Trophoblast cell (in vitro differentiated cells and primary cell): ENCODE data around the gene SERPINB5.

ENCODE experiments used
- DNase-seq, 2 donors: peaks; one replicate each; pipeline ENCODE4 v3.0.0-alpha.2; 2016
- H2AFZ ChIP-seq: 2 replicates; pipeline ENCODE4 v1.6.1; 2013; ENCODE audit warnings: low read length, moderate library complexity, mild to moderate bottlenecking; ENCODE audit not compliant: insufficient read depth, poor library complexity
- H2AK5ac ChIP-seq: 2 replicates; pipeline ENCODE4 v1.6.1; 2013; ENCODE audit warnings: mild to moderate bottlenecking, low read length
- H2BK120ac ChIP-seq: 2 replicates; pipeline ENCODE4 v1.6.1; 2013; ENCODE audit warnings: low read length, mild to moderate bottlenecking, moderate library complexity; ENCODE audit not compliant: insufficient read depth, poor library complexity
- H2BK12ac ChIP-seq: 2 replicates; pipeline ENCODE4 v1.6.1; 2013; ENCODE audit warnings: mild to moderate bottlenecking, low read length, moderate library complexity
- H2BK5ac ChIP-seq: 2 replicates; pipeline ENCODE4 v1.6.1; 2013; ENCODE audit warnings: low read length, low read depth, moderate library complexity, mild to moderate bottlenecking; ENCODE audit not compliant: poor library complexity
- H3K14ac ChIP-seq: 2 replicates; pipeline ENCODE4 v1.6.1; 2013; ENCODE audit warnings: mild to moderate bottlenecking, low read length
- H3K18ac ChIP-seq: 2 replicates; pipeline ENCODE4 v1.6.1; 2013; ENCODE audit warnings: mild to moderate bottlenecking, low read length
- H3K23ac ChIP-seq: 2 replicates; pipeline ENCODE4 v1.6.1; 2013; ENCODE audit warnings: low read length
- H3K27ac ChIP-seq: 2 replicates; pipeline ENCODE4 v1.5.1; 2013; ENCODE audit warnings: low read depth, mild to moderate bottlenecking, inconsistent platforms, low read length, moderate library complexity
- H3K27me3 ChIP-seq: 2 replicates; pipeline ENCODE4 v1.6.1; 2013; ENCODE audit warnings: inconsistent platforms, mild to moderate bottlenecking, low read length, moderate library complexity; ENCODE audit not compliant: insufficient read depth
- H3K36me3 ChIP-seq, 2 experiments: 1 replicate in 1 of 2; 2 replicates in 1 of 2; pipeline ENCODE4 v1.6.1; 2013; ENCODE audit warnings: low read length in 2 of 2, mild to moderate bottlenecking in 2 of 2, moderate library complexity in 1 of 2; ENCODE audit not compliant: insufficient read depth in 2 of 2, control insufficient read depth in 1 of 2
- H3K4ac ChIP-seq: 2 replicates; pipeline ENCODE4 v1.6.1; 2013; ENCODE audit warnings: low read depth, mild to moderate bottlenecking, low read length, moderate library complexity
- H3K4me1 ChIP-seq, 2 experiments: 1 replicate in 1 of 2; 2 replicates in 1 of 2; pipeline ENCODE4 v1.6.1; 2013; ENCODE audit warnings: low read length in 2 of 2, mild to moderate bottlenecking in 2 of 2, moderate library complexity in 1 of 2; ENCODE audit not compliant: insufficient read depth in 2 of 2, control insufficient read depth in 1 of 2
- H3K4me2 ChIP-seq: 2 replicates; pipeline ENCODE4 v1.6.1; 2013; ENCODE audit warnings: inconsistent platforms, mild to moderate bottlenecking, low read length, moderate library complexity
- H3K4me3 ChIP-seq: 2 replicates; pipeline ENCODE4 v1.5.1; 2013; ENCODE audit warnings: mild to moderate bottlenecking, low read depth, low read length, inconsistent platforms
- H3K79me1 ChIP-seq: one replicate; pipeline ENCODE4 v1.6.1; 2013; ENCODE audit warnings: low read length
- H3K79me2 ChIP-seq: 2 replicates; pipeline ENCODE4 v1.6.1; 2013; ENCODE audit warnings: low read length, mild to moderate bottlenecking; ENCODE audit not compliant: control insufficient read depth, insufficient read depth, poor library complexity
- H3K9ac ChIP-seq: 2 replicates; pipeline ENCODE4 v1.6.1; 2013; ENCODE audit warnings: mild to moderate bottlenecking, low read length
- H3K9me3 ChIP-seq: 2 replicates; pipeline ENCODE4 v1.6.1; 2013; ENCODE audit warnings: low read depth, mild to moderate bottlenecking, control low read depth, inconsistent platforms, low read length; ENCODE audit not compliant: insufficient read depth
- H4K12ac ChIP-seq: 2 replicates; pipeline ENCODE4 v1.6.1; 2013; ENCODE audit warnings: low read depth, mild to moderate bottlenecking, low read length, moderate library complexity
- H4K8ac ChIP-seq: 2 replicates; pipeline ENCODE4 v1.6.1; 2013; ENCODE audit warnings: low read depth, mild to moderate bottlenecking, low read length, moderate library complexity
- H4K91ac ChIP-seq: one replicate; pipeline ENCODE4 v1.6.1; 2013; ENCODE audit warnings: low read depth, mild to moderate bottlenecking, low read length, moderate library complexity
- WGBS: extraction: QIAGEN DNeasy Blood & Tissue Kit; methylation state at CpG from one replicate; pipeline ENCODE4 v1.1.7; 2013; ENCODE audit warnings: missing lambda C conversion rate; ENCODE audit not compliant: insufficient read length, insufficient coverage; ENCODE audit errors: extremely low coverage; 5-methylcytosine and 5-hydroxymethylcytosine counted together

Gene SERPINB5

DNA sequence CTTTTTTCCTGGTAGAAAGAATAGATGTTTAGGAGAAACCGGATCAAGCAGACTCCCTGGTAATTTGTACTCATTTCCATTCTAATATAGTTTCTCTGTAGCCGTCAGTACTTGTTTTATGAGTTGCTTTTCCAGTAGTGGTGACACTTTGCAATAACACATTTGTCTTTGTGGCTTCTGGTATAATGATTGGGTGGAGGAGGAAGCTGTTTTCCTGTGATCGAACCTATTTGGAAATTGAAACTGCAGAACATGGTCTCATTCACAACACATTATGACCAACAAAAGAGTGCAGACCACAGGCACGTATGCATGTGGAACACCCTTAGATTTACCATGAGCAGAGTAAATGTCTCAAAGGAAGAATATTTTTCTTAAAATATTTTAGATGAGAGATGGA lies 57.9 kb downstream of the SERPINB5 start:
- Histone ChIP-seq H3K4me1 (no peaks in the 10 kb centered on the region), H3K27ac (no peak overlapping the region), H3K4me3 (no peak overlapping the region), H4K91ac (no peak overlapping the region), H4K8ac (no peak overlapping the region), H3K4me2 (no peak overlapping the region), H3K9ac (no peak overlapping the region), H4K12ac (no peak overlapping the region), H2AFZ (no peak overlapping the region), H3K14ac (no peak overlapping the region), H3K18ac (no peak overlapping the region), H3K79me2 (no peaks in the 10 kb centered on the region), H2BK12ac (no peak overlapping the region), H2BK5ac (no peak overlapping the region), H3K9me3 (no peaks in the 10 kb centered on the region), H3K4ac (no peak overlapping the region), H3K36me3 (no peaks in the 10 kb centered on the region), H2BK120ac (no peak overlapping the region), H3K79me1 (no peaks in the 10 kb centered on the region), H3K23ac (no peak overlapping the region), H2AK5ac (no peak overlapping the region), H3K27me3 (no peaks in the 10 kb centered on the region)
- no CpG with 5 or more reads among the region's 4 CpGs for WGBS
- no peak for DNase-seq

DNA sequence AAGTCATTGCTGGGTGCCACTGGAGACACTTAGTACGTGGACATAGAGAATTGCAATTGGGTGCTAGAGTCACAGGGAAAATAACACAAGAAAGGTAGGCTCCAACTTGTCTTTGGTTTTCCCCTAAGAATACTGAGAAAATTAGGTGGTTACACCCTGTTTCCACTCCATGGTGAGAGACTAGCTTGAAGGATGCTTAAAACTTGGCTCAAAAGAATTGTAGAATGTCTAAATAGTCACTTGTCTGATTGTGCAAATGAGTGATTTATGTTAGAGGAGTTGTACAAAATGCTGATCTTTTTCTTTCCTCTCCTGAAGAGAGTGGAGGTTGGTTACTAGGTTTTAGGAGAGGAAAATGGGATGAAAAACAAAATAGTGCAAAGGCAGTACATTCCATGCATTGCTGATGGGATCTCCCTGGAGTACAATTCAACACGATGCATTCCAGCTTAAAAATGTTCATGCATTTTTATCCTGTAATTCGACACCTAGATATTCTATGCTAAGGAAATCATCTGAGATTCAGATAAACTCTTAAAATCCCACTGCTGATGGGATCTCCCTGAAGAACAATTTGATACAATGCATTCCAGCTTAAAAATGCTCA lies 63.2 kb downstream of the SERPINB5 start:
- H2AFZ ChIP-seq, result no peak overlapping the region
- no peak overlapping the region for H3K27ac ChIP-seq
- H3K79me2 ChIP-seq, result no peaks in the 10 kb centered on the region
- H4K91ac ChIP-seq, result no peak overlapping the region
- H3K27me3 ChIP-seq, result no peaks in the 10 kb centered on the region
- H3K23ac ChIP-seq, result no peak overlapping the region
- DNase-seq, result peak in 1 of 2 donors; percentile 65
- no peak overlapping the region for H3K4me2 ChIP-seq
- no peak overlapping the region for H2AK5ac ChIP-seq
- H3K4me1 ChIP-seq, result no peaks in the 10 kb centered on the region
- no peaks in the 10 kb centered on the region for H3K36me3 ChIP-seq
- H3K9me3 ChIP-seq, result no peaks in the 10 kb centered on the region
- WGBS, result no CpG with 5 or more reads among the region's 3 CpGs
- H3K4ac ChIP-seq, result no peak overlapping the region
- H3K4me3 ChIP-seq, result no peak overlapping the region
- H3K14ac ChIP-seq, result no peak overlapping the region
- H3K18ac ChIP-seq, result no peak overlapping the region
- H2BK120ac ChIP-seq, result no peak overlapping the region
- no peaks in the 10 kb centered on the region for H3K79me1 ChIP-seq
- H2BK5ac ChIP-seq, result no peak overlapping the region
- H4K12ac ChIP-seq, result no peak overlapping the region
- H3K9ac ChIP-seq, result no peak overlapping the region
- H2BK12ac ChIP-seq, result no peak overlapping the region
- H4K8ac ChIP-seq, result no peak overlapping the region

DNA sequence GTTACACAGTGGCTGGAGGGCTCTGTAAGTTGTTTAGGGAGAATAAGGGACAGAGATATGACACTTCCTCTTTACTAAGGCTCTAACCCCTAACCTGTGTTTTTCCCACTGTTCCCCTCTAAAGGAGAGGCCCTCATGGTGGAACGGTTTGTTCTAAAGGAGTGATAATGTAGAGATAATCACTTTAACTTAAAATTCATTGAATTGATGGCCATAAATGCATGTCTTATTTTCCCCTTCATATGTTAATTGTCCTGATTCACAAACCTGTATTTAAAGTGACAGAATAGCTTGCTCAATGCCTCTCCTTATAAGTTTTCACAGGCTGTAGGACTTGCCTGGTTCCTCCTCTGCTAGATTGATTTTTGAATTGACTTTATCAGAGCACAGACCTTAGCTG lies 65.3 kb downstream of the SERPINB5 start, which contains the start of gene SERPINB12:
Gene SERPINB12, plus strand, starts transcription at position 301 of the 400 bp plus-strand sequence. CDS start 13,791 bp downstream, outside the sequence.
- H3K36me3 ChIP-seq, result no peaks in the 10 kb centered on the region
- no peaks in the 10 kb centered on the region for H3K79me2 ChIP-seq
- H3K9ac ChIP-seq, result no peak within 1 kb of the TSS
- H3K18ac ChIP-seq, result no peak within 1 kb of the TSS
- H3K4ac ChIP-seq, result no peak within 1 kb of the TSS
- H2BK12ac ChIP-seq, result no peak within 1 kb of the TSS
- no peak within 1 kb of the TSS for H4K8ac ChIP-seq
- DNase-seq, result no peak
- no CpG with 5 or more reads among the region's 1 CpG for WGBS
- no peaks in the 10 kb centered on the region for H3K9me3 ChIP-seq
- no peak within 1 kb of the TSS for H4K91ac ChIP-seq
- no peak within 1 kb of the TSS for H2BK120ac ChIP-seq
- H2BK5ac ChIP-seq, result no peak within 1 kb of the TSS
- no peak within 1 kb of the TSS for H3K27ac ChIP-seq
- no peak within 1 kb of the TSS for H2AK5ac ChIP-seq
- no peaks in the 10 kb centered on the region for H3K79me1 ChIP-seq
- no peak within 1 kb of the TSS for H4K12ac ChIP-seq
- H3K27me3 ChIP-seq, result no peaks in the 10 kb centered on the region
- no peak within 1 kb of the TSS for H3K23ac ChIP-seq
- no peak within 1 kb of the TSS for H3K4me2 ChIP-seq
- H2AFZ ChIP-seq, result no peak within 1 kb of the TSS
- no peak within 1 kb of the TSS for H3K4me3 ChIP-seq
- H3K14ac ChIP-seq, result no peak within 1 kb of the TSS
- H3K4me1 ChIP-seq, result no peaks in the 10 kb centered on the region

DNA sequence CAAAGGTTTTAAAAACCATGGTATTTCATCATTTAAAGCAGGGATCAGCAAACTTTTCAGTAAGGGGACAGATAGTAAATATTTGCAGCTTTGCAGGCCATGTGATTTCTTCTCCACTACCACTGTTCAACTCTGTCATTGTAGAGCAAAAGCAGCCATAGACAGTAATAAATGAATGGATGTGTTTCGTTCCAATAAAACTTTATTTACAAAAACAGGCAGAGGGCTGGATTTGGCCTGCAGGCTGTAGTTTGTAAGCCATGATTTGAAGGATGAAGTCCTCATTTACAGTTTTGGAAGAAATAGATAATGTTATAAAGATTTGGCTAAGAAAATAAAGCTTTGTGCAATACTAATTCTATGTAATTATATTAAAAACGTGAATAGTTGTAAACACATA lies 67.3 kb downstream of the SERPINB5 start:
- Histone ChIP-seq H2AK5ac (no peak overlapping the region), H3K23ac (no peak overlapping the region), H3K9me3 (no peaks in the 10 kb centered on the region), H3K4me1 (no peaks in the 10 kb centered on the region), H2BK120ac (no peak overlapping the region), H2BK12ac (no peak overlapping the region), H3K79me2 (no peaks in the 10 kb centered on the region), H2AFZ (no peak overlapping the region), H4K91ac (no peak overlapping the region), H3K27ac (no peak overlapping the region), H3K18ac (no peak overlapping the region), H3K79me1 (no peaks in the 10 kb centered on the region), H3K4me2 (no peak overlapping the region), H4K12ac (no peak overlapping the region), H3K9ac (no peak overlapping the region), H3K36me3 (no peaks in the 10 kb centered on the region), H3K27me3 (no peaks in the 10 kb centered on the region), H3K14ac (no peak overlapping the region), H4K8ac (no peak overlapping the region), H3K4me3 (no peak overlapping the region), H3K4ac (no peak overlapping the region), H2BK5ac (no peak overlapping the region)
- no peak for DNase-seq
- WGBS, result no CpG with 5 or more reads among the region's 2 CpGs
